Osteoblast (primary cell): Measurements from ENCODE around the gene PACS1. TPM values are rescaled to one million over a fixed set of nuclear protein-coding genes. Genes with fewer than 3 reads are reported as not detected.

ENCODE experiments used
- DNase-seq: peaks from one replicate; pipeline ENCODE4 v3.0.0; 2011; ENCODE audit warnings: low spot score, mixed read lengths; ENCODE audit not compliant: insufficient read length; ENCODE audit errors: missing footprints
- H2AFZ ChIP-seq: 2 replicates; pipeline ENCODE4 v1.6.0; 2011; ENCODE audit warnings: mild to moderate bottlenecking, low read length
- H3K27ac ChIP-seq: 2 replicates; pipeline ENCODE4 v1.5.1; 2011; ENCODE audit warnings: mild to moderate bottlenecking, low read depth, low read length, moderate library complexity
- H3K27me3 ChIP-seq: 2 replicates; pipeline ENCODE4 v1.6.0; 2012; ENCODE audit warnings: mild to moderate bottlenecking, control low read depth, inconsistent platforms, low read length, moderate library complexity; ENCODE audit not compliant: insufficient read depth
- H3K36me3 ChIP-seq: 2 replicates; pipeline ENCODE4 v1.5.1; 2011; ENCODE audit warnings: mild to moderate bottlenecking, low read length, control low read depth, moderate library complexity; ENCODE audit not compliant: insufficient read depth
- H3K4me1 ChIP-seq: 2 replicates; pipeline ENCODE4 v1.5.1; 2011; ENCODE audit warnings: mild to moderate bottlenecking, low read length, control low read depth, moderate library complexity; ENCODE audit not compliant: insufficient read depth
- H3K4me2 ChIP-seq: 2 replicates; pipeline ENCODE4 v1.6.0; 2011; ENCODE audit warnings: mild to moderate bottlenecking, low read length; ENCODE audit not compliant: insufficient read depth
- H3K4me3 ChIP-seq: fragments of 200-600 bp; sonication (generic); 3 replicates; pipeline ENCODE4 v1.5.1; 2012; ENCODE audit warnings: mild to moderate bottlenecking, low read length, inconsistent platforms; ENCODE audit not compliant: insufficient read depth
- H3K79me2 ChIP-seq: 2 replicates; pipeline ENCODE4 v1.6.0; 2012; ENCODE audit warnings: mild to moderate bottlenecking, low read length, control low read depth, inconsistent platforms; ENCODE audit not compliant: insufficient read depth
- H3K9me3 ChIP-seq: 2 replicates; pipeline ENCODE4 v1.5.1; 2011; ENCODE audit warnings: low read depth, low read length, control low read depth
- H4K20me1 ChIP-seq: 2 replicates; pipeline ENCODE4 v1.6.0; 2012; ENCODE audit warnings: mild to moderate bottlenecking, low read length, control low read depth; ENCODE audit not compliant: insufficient read depth
- total RNA-seq: library from RNA; depleted of rRNA; stranded (reverse); fragments of >200 nt; gene quantifications from 2 replicates; pipeline ENCODE4 v1.2.3, GENCODE V29; 2012
- TF ChIP-seq, protein P1 (sequence below): IDR thresholded peaks from 2 replicates; pipeline ENCODE4 v1.5.1; 2011; ENCODE audit warnings: mild to moderate bottlenecking, low read depth, low read length, moderate library complexity; ENCODE audit errors: extremely low read depth

PACS1 gene
- total RNA-seq, 1 donor, result 38.0 TPM

DNA sequence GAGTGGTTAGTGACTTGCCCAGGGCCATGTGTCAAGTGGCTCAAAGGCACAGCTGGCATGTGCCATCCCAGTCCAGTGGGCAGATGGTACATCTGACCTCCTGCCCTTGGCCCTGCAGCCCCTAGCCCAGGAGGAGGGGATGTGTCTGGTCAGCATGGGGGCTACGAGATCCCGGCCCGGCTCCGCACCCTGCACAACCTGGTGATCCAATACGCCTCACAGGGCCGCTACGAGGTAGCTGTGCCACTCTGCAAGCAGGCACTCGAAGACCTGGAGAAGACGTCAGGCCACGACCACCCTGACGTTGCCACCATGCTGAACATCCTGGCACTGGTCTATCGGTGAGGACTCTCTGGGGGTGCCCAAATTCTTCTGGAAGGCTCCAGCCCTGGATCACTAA, 192.6 kb downstream of the PACS1 start:
- no peak for DNase-seq
- Histone ChIP-seq H3K27ac (no peak overlapping the region), H3K36me3 (peaks cover 36% of the 10 kb centered on the region), H3K27me3 (no peaks in the 10 kb centered on the region), H4K20me1 (peaks cover 18% of the 10 kb centered on the region), H3K4me2 (no peak overlapping the region), H3K79me2 (peaks cover 19% of the 10 kb centered on the region), H2AFZ (no peak overlapping the region), H3K9me3 (no peaks in the 10 kb centered on the region), H3K4me1 (peaks cover 13% of the 10 kb centered on the region), H3K4me3 (no peak overlapping the region)
- TF ChIP-seq, protein P1, sequence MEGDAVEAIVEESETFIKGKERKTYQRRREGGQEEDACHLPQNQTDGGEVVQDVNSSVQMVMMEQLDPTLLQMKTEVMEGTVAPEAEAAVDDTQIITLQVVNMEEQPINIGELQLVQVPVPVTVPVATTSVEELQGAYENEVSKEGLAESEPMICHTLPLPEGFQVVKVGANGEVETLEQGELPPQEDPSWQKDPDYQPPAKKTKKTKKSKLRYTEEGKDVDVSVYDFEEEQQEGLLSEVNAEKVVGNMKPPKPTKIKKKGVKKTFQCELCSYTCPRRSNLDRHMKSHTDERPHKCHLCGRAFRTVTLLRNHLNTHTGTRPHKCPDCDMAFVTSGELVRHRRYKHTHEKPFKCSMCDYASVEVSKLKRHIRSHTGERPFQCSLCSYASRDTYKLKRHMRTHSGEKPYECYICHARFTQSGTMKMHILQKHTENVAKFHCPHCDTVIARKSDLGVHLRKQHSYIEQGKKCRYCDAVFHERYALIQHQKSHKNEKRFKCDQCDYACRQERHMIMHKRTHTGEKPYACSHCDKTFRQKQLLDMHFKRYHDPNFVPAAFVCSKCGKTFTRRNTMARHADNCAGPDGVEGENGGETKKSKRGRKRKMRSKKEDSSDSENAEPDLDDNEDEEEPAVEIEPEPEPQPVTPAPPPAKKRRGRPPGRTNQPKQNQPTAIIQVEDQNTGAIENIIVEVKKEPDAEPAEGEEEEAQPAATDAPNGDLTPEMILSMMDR, result no peak

DNA sequence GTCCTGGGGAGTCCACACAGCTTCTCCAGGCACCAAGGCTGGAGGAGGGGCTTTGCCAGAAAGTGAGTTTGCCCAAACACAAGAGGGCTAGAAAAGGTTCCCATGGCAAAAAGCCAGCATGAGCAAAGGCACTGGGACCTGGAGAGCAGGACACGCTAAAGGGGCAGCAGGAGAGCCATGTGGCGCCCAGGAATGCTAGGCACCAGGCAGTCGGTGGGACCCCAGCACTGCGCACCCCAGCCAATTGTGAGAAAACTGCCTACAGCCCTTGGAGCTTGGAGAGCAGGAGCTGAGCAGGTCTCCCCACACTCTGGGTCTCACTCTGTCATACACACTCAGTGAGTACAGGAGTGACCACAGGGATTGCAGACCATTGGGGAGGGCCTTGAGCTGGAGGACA, 193.2 kb downstream of the PACS1 start:
- peaks cover 15% of the 10 kb centered on the region for H3K79me2 ChIP-seq
- H3K4me2 ChIP-seq, result no peak overlapping the region
- H4K20me1 ChIP-seq, result peaks cover 18% of the 10 kb centered on the region
- no peak overlapping the region for H3K27ac ChIP-seq
- no peak for DNase-seq
- H3K4me1 ChIP-seq, result peaks cover 19% of the 10 kb centered on the region
- H3K36me3 ChIP-seq, result peaks cover 36% of the 10 kb centered on the region
- H3K27me3 ChIP-seq, result no peaks in the 10 kb centered on the region
- no peak overlapping the region for H2AFZ ChIP-seq
- TF ChIP-seq, protein P1, result no peak
- no peak overlapping the region for H3K4me3 ChIP-seq
- H3K9me3 ChIP-seq, result no peaks in the 10 kb centered on the region

- Histone ChIP-seq H2AFZ (no peak overlapping the region), H3K4me3 (no peak overlapping the region)
Observed at GRCh38 chr11:66263785-66264184, 193.7 kb downstream of the PACS1 start.

DNA sequence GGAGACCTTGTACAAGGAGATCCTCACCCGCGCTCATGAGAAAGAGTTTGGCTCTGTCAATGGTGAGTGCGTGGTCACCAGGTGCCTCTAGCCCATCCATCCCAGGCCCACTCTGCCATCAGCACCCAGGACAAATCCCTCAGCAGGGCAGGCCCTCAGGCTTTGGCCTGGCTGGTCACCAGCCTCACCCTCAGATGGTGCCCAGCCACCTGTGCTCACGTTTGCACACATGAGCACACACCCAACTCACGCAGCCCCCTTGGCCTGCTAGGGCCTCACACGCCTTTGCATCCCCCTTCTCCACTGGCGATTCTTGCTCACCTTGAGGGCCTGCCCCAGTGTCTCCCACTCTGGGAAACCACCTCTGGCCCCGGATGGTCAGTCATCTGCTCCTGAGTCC, 194.3 kb downstream of the PACS1 start:
- Histone ChIP-seq H4K20me1 (peaks cover 17% of the 10 kb centered on the region), H3K27me3 (no peaks in the 10 kb centered on the region), H3K36me3 (peaks cover 36% of the 10 kb centered on the region), H2AFZ (no peak overlapping the region), H3K79me2 (peaks cover 17% of the 10 kb centered on the region), H3K4me3 (no peak overlapping the region), H3K27ac (no peak overlapping the region), H3K4me2 (no peak overlapping the region), H3K4me1 (peaks cover 16% of the 10 kb centered on the region), H3K9me3 (no peaks in the 10 kb centered on the region)
- TF ChIP-seq, protein P1, result no peak
- no peak for DNase-seq

More at GRCh38 chr11:66263785-66264184, 193.7 kb downstream of the PACS1 start:
- H3K27me3 ChIP-seq, result no peaks in the 10 kb centered on the region
- H3K79me2 ChIP-seq, result peaks cover 14% of the 10 kb centered on the region
- H4K20me1 ChIP-seq, result peaks cover 15% of the 10 kb centered on the region
- no peak overlapping the region for H3K27ac ChIP-seq
- H3K36me3 ChIP-seq, result peaks cover 36% of the 10 kb centered on the region
- no peaks in the 10 kb centered on the region for H3K9me3 ChIP-seq
- no peak for DNase-seq
- no peak overlapping the region for H3K4me2 ChIP-seq
- TF ChIP-seq, protein P1, result no peak
- peaks cover 16% of the 10 kb centered on the region for H3K4me1 ChIP-seq
